Ammon's horn (tissue), 1 donor: ENCODE results near the gene CMPK2.
"Not testable (repeated sequence)": the region's sequence is repeated elsewhere in the genome, so short reads cannot be mapped to it uniquely, and the experiment has no call there.

Experiments
- DNase-seq: peaks from one replicate; pipeline ENCODE4 v3.0.0-alpha.2; 2016; ENCODE audit warnings: low spot score

CMPK2 gene

GRCh38 chr2:6880200-6880733, 14.6 kb upstream of the CMPK2 start:
- DNase-seq: no peak

- DNase-seq: no peak
Measured at GRCh38 chr2:6879011-6879410, 13.3 kb upstream of the CMPK2 start.

GRCh38 chr2:6878549-6878948, 12.8 kb upstream of the CMPK2 start:
- DNase-seq: no peak

DNA sequence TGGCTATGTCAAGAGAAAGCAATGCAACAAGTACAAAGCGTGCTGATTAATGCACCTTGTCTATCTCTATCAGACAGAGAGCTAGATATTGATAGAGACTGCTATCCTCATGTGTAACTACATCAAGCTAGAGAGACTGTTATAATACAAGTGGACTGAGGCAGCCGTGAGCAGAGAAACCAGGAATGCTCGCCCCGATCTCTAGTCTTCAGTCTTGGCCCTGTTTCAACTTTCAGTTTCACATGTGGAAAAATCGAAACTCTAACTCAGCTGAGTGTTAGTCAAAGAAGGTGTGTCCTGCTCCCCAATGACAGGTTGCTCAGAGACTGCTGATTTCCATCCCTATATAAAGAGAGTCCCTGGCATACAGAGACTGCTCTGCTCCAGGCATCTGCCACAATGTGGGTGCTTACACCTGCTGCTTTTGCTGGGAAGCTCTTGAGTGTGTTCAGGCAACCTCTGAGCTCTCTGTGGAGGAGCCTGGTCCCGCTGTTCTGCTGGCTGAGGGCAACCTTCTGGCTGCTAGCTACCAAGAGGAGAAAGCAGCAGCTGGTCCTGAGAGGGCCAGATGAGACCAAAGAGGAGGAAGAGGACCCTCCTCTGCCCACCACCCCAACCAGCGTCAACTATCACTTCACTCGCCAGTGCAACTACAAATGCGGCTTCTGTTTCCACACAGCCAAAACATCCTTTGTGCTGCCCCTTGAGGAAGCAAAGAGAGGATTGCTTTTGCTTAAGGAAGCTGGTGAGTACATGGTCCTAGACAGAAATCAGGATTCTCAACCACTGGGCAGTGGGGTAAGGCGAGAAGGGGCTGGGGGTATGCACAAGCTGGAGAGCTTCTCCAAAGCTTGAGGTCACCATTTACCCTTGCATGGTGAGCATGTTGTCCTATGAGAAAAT, 11.9 kb upstream of the CMPK2 start, which contains the start of gene RSAD2:
RSAD2 (plus strand) TSS at position 376 of the 903 bp plus-strand sequence; CDS start at position 400, 24 bp downstream.
- DNase-seq: peak; percentile 46

DNA sequence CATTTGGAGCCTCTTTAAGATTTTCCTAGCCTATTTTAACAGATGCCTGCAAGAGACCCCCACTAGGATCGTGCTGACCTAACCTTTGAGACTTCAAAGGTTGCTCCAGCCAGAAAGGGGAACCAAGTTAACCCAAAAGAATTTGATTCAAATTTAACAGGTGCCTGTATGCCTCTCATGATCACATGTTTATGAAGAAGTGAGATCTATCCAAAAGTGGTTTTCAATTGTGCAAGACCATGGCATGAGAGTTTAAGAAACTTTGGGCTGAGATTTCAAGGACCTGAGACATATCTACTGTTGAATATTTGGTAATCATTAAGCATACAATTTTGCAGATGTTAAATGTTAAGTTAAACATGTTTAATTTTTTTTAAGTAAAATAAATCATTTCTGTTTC, 10.6 kb upstream of the CMPK2 start:
- no peak for DNase-seq

GRCh38 chr2:6874032-6874431, 8.3 kb upstream of the CMPK2 start:
- no peak for DNase-seq

DNA sequence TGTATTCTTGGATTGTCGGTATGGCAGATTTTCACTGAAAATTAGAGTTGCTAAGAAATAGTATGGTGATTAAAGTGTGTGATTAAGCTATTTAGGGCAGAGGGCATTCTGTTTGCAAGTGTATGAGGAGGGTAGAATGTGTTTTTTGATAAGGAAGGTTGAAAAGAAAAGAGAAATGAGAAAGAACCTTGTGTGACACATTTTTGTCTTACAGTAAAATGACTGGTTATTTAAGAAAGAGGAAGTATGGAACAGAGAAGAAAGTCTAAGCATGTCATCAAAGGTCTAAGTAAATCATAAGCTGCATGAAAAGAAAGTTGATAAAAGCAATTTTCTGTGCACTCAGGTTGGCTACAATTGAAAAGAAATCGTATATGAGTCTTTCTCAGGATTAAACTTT, 6.7 kb upstream of the CMPK2 start:
- no peak for DNase-seq

DNA sequence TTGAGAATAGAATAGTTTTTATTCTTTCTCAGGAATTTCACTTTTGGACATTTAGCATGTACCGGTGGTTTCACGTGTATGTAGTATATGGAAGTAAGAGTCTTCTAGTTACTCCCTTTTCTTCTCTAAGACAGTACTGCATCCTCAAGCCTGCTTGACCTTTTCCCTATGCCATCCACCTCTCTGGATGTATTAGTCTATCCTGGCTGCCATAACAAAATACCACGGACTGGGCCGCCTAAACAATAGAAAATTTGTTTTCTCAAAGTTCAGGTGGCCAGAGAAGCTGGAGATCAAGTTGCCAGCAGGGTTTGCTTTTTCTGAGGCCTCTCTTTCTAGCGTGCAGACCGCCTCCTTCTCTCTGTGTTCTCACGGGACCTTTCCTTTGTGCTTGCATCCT, 1.3 kb upstream of the CMPK2 start:
- DNase-seq: no peak

- peak; percentile 70 for DNase-seq
Measured at GRCh38 chr2:6866275-6866671, 566 bp upstream of the CMPK2 start.

DNA sequence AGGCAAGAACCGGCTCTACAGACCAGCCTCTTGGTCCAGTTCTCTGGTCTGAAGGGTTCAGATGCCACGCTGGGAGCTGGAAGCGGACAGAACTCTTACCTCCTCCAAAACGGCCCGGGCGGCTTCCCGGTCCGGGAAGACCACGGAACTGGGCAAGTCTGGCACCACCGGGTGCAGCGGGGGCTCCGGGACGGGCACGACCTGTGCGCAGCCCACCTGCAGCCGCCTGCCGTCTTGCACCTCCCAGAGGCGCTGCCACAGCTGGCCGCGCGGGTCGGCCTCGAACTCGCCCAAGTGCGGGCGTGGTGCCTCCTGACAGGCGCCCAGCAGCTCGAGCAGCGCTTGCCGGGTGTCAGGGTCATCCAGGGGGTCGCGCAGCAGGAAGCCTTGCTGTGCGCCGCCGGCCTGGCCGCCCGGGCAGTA, 773 bp downstream of the CMPK2 start:
- no peak for DNase-seq

- DNase-seq: no peak
Measured at GRCh38 chr2:6864231-6864754, 1.4 kb downstream of the CMPK2 start.

DNA sequence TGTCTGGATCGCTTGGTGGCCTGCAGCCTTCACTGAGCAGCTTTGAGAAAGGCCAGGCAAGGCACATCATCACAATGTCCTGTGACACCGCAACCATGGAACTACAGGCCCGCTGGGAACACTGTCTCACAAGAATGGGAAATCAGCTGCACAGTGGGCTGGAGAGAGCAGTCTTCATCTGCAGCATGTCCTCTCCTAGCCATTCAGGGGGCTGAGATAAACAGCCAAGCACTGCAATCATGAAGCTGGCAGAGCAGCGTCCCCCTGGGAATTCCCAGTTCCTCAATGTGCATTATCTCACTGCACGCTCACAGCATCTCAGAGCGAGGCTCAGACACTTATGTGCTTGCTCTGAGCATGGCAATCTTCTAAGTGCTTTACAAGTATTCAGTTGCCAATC, 1.9 kb downstream of the CMPK2 start:
- peak; percentile 8 for DNase-seq

GRCh38 chr2:6860296-6860695, 5.4 kb downstream of the CMPK2 start:
- DNase-seq: no peak

DNA sequence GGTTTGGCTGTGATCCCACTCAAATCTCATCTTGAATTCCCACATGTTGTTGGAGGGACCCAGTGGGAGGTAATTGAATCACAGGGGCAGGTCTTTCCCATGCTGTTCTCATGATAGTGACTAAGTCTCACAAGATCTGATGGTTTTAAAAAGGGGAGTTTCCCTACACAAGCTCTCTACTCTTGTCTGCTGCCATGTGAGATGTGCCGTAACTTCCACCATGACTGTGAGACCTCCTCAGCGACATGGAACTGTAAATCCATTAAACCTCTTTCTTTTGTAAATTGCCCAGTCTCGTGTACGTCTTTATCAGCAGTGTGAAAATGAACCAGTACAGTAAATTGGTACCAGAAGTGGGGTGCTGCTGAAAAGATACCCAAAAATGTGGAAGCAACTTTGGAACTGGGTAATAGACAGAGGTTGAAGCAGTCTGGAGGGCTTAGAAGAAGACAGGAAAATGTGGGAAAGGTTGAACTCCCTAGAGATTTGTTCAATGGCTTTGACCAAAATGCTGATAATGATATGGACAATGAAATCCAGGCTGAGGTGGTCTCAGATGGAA, 7.2 kb downstream of the CMPK2 start:
- DNase-seq: not testable (repeated sequence)

DNA sequence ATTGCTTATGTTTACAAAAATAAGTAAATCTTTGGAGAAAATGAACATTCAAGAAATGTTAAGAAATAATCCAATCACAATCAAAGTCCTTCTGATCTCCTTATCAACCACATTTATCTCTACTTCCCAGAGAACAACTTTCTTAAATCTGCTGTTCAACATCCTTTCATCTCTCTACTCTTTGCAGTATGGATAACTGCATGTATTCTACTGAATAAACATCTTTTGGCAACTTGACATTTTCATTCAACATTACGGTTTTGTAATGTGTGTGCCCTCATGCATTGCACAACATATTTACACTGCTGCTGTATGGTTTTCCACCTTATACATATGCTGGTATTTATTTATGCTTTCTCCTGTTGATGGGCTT, 9.2 kb downstream of the CMPK2 start:
- DNase-seq: no peak

DNA sequence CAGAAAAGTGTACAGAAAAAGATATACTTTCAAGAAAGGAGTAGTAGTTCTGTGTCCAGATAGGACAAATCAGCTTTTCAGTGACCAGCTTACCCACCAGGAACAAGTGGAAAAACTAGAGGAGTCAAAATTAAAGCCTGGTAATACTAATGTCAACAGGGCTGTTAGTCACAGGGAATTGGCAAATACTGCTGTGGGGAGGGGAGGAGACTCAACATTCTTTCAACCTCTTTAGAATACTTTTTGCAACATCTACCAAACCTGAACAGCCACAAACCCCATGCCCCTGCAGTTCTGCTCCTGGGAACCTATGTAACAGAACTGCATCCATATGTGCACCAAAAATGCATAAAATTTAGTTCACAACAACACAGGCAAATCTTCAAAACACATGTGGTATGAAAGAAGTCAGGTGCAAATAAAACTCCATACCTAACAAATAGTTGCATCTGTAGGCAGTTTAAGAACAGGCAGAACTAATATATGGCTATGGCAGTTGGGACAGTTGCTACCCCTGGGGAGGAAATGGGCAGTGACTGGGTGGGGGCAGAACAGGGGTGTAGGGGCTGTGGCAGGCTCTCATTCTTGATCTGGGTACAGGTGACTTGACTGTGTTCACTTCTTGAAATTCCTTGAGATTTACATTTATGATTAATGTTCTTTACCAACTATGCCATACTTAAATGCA, 9.7 kb downstream of the CMPK2 start:
- DNase-seq: no peak

DNA sequence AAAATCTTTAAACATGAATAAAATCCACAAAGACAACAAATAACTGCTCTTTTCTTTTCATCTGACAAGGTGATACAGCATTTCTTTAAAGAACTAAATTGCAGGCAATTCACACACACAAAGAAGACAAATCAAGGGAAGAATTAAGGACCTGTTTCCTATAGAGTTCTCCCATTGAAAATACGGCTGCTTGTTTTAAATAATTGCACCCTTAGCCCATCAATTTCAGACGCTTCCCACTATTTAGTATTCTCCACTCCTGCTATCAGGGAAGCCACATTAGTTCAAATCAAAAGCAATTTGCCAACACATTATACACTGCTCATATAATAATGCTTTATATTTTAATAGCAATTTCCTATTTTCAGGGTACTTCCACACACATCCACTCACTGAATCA, 11.3 kb downstream of the CMPK2 start:
- DNase-seq: no peak

DNA sequence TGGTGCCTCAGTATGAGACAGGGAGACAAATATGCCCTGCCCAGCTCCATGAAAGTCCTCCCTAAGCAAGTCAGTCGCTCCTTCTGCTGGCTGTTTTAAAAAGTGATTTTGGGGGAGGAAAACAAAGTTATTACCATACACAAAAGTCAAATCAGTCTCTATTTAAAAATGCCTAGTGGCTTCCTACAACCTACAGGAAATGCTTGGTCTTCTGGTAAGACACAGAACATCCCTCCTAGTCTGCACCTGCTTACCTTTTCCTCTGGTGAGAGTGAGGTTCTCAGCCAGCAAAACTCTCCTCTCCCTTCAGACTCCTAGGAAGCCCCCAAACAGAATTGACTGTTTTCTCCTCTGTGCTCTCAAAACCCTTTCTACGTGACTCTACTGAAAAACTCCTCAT, 13.5 kb downstream of the CMPK2 start:
- DNase-seq: no peak

DNA sequence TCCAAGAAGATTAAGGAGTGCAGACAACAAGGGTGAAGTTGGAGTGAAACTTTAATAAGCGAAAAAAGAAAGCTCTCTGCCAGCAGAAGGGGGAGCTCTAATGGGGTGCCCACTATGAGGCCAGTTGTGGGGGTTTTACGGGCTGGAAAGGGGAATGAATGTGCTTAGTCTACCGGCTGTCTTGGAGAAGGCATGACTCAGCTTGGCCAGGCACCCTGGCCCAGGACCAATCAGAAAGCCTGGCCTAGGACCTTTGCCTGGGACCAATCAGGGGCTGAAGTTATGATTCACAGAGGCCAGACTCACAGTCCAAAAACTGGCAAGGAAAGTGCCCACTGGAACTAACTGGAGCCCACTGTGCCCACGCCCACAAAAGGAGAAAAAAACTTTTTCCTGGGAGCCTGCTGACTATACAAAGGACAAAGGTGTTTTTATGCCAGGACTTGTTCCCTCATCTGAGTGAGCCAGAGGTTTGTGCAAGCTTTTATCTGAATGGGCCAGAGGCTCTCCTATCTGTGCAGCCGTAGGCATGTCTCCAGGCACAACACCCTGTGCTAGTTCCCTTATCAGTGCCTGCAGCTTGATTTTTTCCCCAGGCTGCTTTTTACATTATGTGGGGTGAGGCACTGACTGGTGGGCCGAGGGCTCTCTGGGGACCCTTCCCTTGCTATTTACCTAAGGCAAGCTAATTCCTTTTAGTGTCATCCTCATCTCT, 18.6 kb downstream of the CMPK2 start:
- DNase-seq: no peak

- DNase-seq: no peak
Measured at GRCh38 chr2:6846540-6846939, 19.2 kb downstream of the CMPK2 start.

- no peak for DNase-seq
Measured at GRCh38 chr2:6845903-6846302, 19.8 kb downstream of the CMPK2 start.

- no peak for DNase-seq
Measured at GRCh38 chr2:6845312-6845711, 20.4 kb downstream of the CMPK2 start.
